Measurements from ENCODE around the gene CERS6.

The CERS6 gene

DNA sequence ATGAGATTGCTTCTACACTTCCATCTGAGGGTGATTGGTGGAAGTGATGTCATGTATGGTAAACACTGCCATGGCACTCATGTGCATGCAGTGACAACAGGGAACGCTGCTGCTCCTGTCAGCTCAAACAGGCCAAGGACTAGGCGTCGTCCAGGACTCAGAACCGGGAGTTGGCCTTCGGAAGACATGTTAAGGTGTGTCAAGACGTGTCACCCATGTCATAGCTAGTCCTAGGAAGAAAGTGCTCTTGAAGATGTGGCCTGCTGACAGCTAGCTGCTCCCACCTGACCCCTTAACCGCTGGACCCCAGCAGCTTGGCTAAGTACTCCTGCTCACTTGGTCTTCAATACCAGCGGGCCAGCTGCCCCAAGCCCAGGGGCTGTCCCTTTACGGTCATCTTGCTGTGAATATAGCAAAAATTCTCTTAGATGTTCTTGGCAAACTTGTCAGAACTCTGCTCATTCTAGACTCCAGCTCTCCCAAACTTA, 340.1 kb downstream of the CERS6 start:
- no peak for DNase-seq (ENCODE audit: low read depth, low spot score)
- CTCF ChIA-PET = interaction anchor here (0.7 kb wide), 1 partner anchor 28 kb away, joined by 3 read pairs; no protein-coding TSS in a partner anchor
- H3K4me3 ChIP-seq (ENCODE audit: low read depth, low read length) = no peak overlapping the region
- POLR2A ChIA-PET = no interaction called here
- TF ChIP-seq, protein P1, sequence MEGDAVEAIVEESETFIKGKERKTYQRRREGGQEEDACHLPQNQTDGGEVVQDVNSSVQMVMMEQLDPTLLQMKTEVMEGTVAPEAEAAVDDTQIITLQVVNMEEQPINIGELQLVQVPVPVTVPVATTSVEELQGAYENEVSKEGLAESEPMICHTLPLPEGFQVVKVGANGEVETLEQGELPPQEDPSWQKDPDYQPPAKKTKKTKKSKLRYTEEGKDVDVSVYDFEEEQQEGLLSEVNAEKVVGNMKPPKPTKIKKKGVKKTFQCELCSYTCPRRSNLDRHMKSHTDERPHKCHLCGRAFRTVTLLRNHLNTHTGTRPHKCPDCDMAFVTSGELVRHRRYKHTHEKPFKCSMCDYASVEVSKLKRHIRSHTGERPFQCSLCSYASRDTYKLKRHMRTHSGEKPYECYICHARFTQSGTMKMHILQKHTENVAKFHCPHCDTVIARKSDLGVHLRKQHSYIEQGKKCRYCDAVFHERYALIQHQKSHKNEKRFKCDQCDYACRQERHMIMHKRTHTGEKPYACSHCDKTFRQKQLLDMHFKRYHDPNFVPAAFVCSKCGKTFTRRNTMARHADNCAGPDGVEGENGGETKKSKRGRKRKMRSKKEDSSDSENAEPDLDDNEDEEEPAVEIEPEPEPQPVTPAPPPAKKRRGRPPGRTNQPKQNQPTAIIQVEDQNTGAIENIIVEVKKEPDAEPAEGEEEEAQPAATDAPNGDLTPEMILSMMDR (IDR thresholded peaks at IDR 0.05; ENCODE audit: insufficient read depth, low read length, missing control alignments) = no peak

DNA sequence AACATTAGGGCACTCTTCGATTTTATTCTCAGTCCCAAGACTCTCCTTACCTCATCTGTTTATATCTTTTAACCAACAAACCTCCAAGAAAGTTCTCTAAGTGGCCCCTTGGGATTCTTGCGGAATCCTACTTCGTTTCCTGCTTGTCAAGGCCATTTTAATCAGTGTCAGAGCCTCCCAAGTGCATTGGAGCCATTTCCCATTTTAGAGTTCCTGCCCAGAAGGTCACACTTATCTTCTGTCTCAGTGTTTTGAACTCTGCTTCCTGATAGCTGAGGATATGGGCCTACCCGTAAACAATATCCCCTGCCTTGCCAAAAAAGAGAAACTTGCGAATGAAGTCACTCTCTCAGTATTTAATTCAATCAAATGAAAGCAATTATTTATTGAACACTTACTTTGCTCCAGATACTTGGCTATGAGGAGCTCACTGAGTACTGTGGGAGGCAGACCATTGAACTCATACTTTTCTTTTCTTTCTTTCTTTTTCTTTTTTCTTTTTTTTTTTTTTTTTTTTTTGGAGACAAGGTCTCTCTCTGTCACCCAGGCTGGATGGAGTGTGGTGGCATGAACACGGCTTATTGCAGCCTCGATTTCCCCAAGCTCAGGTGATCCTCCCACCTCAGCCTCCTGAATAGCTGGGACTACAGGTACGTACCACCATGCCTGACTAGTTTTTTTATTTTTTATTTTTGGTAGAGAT, 340.7 kb downstream of the CERS6 start:
- no peak overlapping the region for H3K4me3 ChIP-seq (ENCODE audit: low read depth, low read length)
- TF ChIP-seq, protein P1 (IDR thresholded peaks at IDR 0.05; ENCODE audit: insufficient read depth, low read length, missing control alignments) = no peak
- ChIA-PET POLR2A (no interaction called here), CTCF (interaction anchor here (0.7 kb wide), 1 partner anchor 28 kb away, joined by 3 read pairs; no protein-coding TSS in a partner anchor)
- DNase-seq (ENCODE audit: low read depth, low spot score) = no peak

DNA sequence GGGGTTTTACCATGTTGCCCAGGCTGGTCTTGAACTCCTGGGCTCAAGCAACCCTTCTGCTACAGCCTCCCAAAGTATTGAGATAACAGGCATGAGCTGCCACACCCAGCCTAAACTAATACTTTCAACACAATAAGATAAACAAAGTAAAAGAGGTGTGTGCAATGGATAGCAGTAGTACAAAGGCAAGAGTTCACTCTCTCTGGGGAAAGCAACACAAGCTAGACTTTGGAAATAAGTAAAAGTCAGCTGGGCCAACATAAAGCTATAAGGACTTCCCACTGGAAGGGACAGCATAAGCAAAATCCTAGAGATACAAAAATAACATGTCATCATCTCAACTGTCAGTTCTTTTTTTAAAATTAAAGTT, 341.2 kb downstream of the CERS6 start:
- H3K4me3 ChIP-seq (ENCODE audit: low read depth, low read length) = no peak overlapping the region
- ChIA-PET POLR2A (no interaction called here), CTCF (no interaction called here)
- no peak for DNase-seq (ENCODE audit: low read depth, low spot score)
- TF ChIP-seq, protein P1 (IDR thresholded peaks at IDR 0.05; ENCODE audit: insufficient read depth, low read length, missing control alignments) = no peak

DNA sequence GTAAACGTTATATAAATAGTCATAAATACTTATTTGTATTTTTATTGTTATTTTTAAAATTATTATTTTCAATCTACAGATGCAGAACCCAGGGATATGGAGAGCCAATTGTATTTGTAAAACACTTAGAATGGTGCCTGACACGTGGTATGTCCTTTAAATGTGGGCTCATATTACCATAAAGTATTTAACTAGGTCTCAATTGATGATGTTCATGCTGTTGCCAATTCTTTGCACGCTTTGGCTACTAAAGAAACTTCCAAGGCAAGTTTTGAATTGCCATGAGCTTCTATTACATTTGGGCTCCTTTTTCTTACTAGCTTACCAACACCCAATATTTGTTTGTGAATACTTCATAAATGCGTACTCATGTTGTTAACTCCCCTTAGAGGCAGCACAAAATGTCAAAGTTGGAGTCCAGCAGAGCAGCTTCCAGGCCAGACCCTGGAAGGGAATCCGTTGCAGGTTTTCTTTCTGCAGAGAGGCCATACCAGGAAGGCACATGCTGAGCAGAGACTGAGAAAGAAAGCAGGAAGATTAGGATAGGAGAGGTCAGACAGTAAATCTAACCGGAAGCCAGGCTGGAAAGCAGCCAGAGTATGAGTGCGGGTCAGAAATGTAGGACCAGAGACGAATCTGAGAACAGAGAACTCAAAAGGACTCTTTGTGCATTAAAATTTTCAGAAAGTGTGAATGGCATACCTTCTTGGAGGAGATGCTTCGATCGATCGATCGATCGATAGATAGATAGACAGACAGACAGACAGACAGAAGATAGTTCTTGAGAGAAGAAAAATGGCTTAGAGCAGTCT, 342.2 kb downstream of the CERS6 start:
- no peak for DNase-seq (ENCODE audit: low read depth, low spot score)
- no peak overlapping the region for H3K4me3 ChIP-seq (ENCODE audit: low read depth, low read length)
- ChIA-PET CTCF (no interaction called here), POLR2A (no interaction called here)
- TF ChIP-seq, protein P1 (IDR thresholded peaks at IDR 0.05; ENCODE audit: insufficient read depth, low read length, missing control alignments) = no peak

DNA sequence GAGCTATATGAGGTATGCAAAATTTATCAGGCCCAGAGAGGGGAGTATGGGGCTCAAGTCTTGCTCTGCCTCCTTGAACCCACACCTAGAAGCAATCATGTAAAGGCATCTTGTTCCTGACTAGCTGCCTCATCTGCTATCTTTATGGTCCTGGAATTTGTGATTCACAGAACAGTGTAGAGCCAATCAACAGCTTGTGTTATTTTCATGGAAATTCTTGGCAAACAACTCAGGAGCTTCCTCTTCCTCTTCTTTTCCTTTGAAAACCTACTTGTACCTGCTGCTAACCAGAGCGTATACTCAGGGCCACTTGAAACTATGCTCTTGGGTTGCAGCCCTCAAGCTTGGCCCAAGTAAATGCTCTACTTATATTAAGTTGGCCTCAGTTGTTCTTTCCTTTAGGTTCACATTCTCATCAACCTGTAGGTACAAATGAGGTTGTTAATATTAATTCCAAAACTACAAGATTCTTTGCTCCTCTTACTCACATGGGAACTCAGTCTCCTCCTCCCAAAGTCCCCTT, 342.9 kb downstream of the CERS6 start:
- DNase-seq (ENCODE audit: low read depth, low spot score) = no peak
- H3K4me3 ChIP-seq (ENCODE audit: low read depth, low read length) = no peak overlapping the region
- TF ChIP-seq, protein P1 (IDR thresholded peaks at IDR 0.05; ENCODE audit: insufficient read depth, low read length, missing control alignments) = no peak
- POLR2A ChIA-PET = no interaction called here
- CTCF ChIA-PET = no interaction called here

DNA sequence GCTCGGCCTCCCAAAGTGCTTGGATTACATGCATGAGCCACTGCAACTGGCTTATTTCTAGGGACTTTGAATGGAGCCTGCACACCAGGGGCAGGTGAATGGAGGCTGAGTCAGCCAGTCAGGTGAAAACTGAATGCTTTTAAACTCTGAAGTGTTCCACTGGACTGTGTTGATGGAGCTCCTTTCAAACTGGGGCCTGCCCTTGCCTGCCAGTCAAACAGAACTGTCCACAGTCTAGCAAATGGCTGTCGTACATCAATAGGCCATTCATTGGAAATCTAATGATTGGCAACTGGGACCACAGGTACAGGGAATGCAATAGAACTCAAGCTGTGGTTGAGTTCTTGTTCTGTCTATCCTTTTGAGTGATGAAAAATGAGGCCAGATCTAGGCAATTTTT, 345.4 kb downstream of the CERS6 start:
- CTCF ChIA-PET = interaction anchor here (1.0 kb wide), 1 partner anchor 20 kb away, joined by 3 read pairs; no protein-coding TSS in a partner anchor
- no peak overlapping the region for H3K4me3 ChIP-seq (ENCODE audit: low read depth, low read length)
- no peak for DNase-seq (ENCODE audit: low read depth, low spot score)
- POLR2A ChIA-PET = no interaction called here
- TF ChIP-seq, protein P1 (IDR thresholded peaks at IDR 0.05; ENCODE audit: insufficient read depth, low read length, missing control alignments) = no peak
